Transverse colon (tissue), 4 donors: ENCODE measurements around the gene PCSK6. TPM values are rescaled to one million over a fixed set of nuclear protein-coding genes. Genes with fewer than 3 reads are reported as not detected.

Source experiments
- DNase-seq: peaks from one replicate; pipeline ENCODE4 v3.0.0-alpha.2; 2019
- H3K27ac ChIP-seq, 4 donors: fragments of 200-600 bp; sonication (generic); 2 replicates each; pipeline ENCODE4 v1.5.1; 2016 to 2018; ENCODE audit warnings: inconsistent platforms in 4 of 4
- H3K27me3 ChIP-seq: fragments of 200-600 bp; sonication (generic); 2 replicates; pipeline ENCODE4 v1.5.1; 2017; ENCODE audit warnings: inconsistent platforms
- H3K36me3 ChIP-seq, 4 donors: fragments of 200-600 bp; sonication (generic); 2 replicates each; pipeline ENCODE4 v1.5.1; 2017 to 2019; ENCODE audit warnings: inconsistent platforms in 4 of 4
- H3K4me1 ChIP-seq, 4 donors: fragments of 200-600 bp; sonication (generic); 2 replicates each; pipeline ENCODE4 v1.5.1; 2017 to 2020; ENCODE audit warnings: inconsistent platforms in 4 of 4
- H3K4me3 ChIP-seq, 4 donors: fragments of 200-600 bp; sonication (generic); 1 replicate in 1 of 4; 2 replicates in 3 of 4; pipeline versions ENCODE4 v1.5.1 to v1.6.1; 2017 to 2019; ENCODE audit warnings: inconsistent platforms in 4 of 4
- H3K9me3 ChIP-seq, 2 donors: fragments of 200-600 bp; sonication (generic); 2 replicates each; pipeline ENCODE4 v1.5.1; 2017 to 2019; ENCODE audit warnings: inconsistent platforms in 2 of 2
- EP300 ChIP-seq: sonication (generic); formaldehyde crosslinking; IDR thresholded peaks from one replicate; pipeline ENCODE4 v1.6.1; 2017; ENCODE audit warnings: antibody characterized with exemption, low read depth
- POLR2A ChIP-seq: fragments of 450-650 bp; IDR thresholded peaks from one replicate; pipeline ENCODE4 v1.6.1; 2016; ENCODE audit warnings: antibody characterized with exemption, mild to moderate bottlenecking, moderate library complexity
- POLR2AphosphoS5 ChIP-seq, 3 donors: sonication (generic); formaldehyde crosslinking; IDR thresholded peaks; one replicate each; pipeline ENCODE4 v1.6.1; 2016; ENCODE audit warnings: antibody characterized with exemption in 3 of 3
- WGBS, 2 donors: methylation state at CpG; one replicate each; pipeline ENCODE4 v1.1.5; 2018; ENCODE audit warnings: low coverage in 1 of 2; 5-methylcytosine and 5-hydroxymethylcytosine counted together
- in situ Hi-C, 4 donors: fragments of 200-750 bp; cut with MboI; loops; one replicate each; pipeline versions ENCODE4 v1.15.0 to v1.15.1; 2017; ENCODE audit warnings: low sequenced_read_pairs in 3 of 4, low pct_ligation_motif_present in 1 of 4, low pct_unique_long_range_greater_than_20kb in 1 of 4
- intact Hi-C: fragments of 100-400 bp; cut with DNase I; formaldehyde crosslinking; loops from one replicate; pipeline ENCODE4 v1.15.1; 2023; ENCODE audit warnings: low total_unique reads
- total RNA-seq, 4 donors: library from RNA; depleted of rRNA; stranded (reverse); fragments of >200 nt; gene quantifications; one replicate each; pipeline ENCODE4 v1.1.0, GENCODE V29; 2016
- TF ChIP-seq, protein P1 (sequence below), 5 experiments: fragments of 200-600 bp in 3 of 5; fragments of 450-650 bp in 2 of 5; sonication (generic) in 3 of 5; IDR thresholded peaks; 1 replicate in 2 of 5; 2 replicates in 3 of 5; pipeline ENCODE4 v1.5.1; 2016 to 2017; ENCODE audit warnings: antibody characterized with exemption in 5 of 5, inconsistent platforms in 3 of 5, mild to moderate bottlenecking in 2 of 5, moderate library complexity in 1 of 5

PCSK6 gene
- total RNA-seq, 4 donors from 2014 or later = 20.3 to 119 (median 49.7) TPM

DNA sequence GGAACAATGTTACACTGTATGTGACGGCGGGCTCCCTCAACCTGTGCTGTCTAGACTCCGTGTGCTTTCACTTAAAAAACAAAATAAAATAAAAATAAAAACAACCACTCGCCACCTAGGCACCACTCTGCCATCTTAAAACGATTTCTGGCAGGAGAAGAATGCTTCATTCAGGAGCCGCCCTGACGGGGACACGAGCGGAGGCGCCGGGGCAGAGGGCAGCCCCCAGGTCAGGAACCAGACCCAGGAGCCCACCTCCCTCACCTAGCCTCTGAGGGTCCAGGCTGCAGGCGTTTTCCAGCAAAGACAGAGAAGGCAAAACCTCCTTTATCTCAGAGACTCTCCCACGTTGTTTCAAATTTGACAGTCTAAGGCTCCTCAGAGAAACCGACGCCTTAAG, 109.4 kb downstream of the PCSK6 start:
- Histone ChIP-seq H3K27ac (no peak overlapping the region), H3K4me3 (no peak overlapping the region), H3K27me3 (no peaks in the 10 kb centered on the region), H3K4me1 (no peaks in the 10 kb centered on the region), H3K9me3 (no peaks in the 10 kb centered on the region), H3K36me3 (no peaks in the 10 kb centered on the region)
- in situ Hi-C loops (no loop called here), intact Hi-C loops (no loop called here)
- 90 to 96% methylated on average over 4 to 15 of the region's 15 CpGs for WGBS, 2 donors
- TF ChIP-seq, protein P1, sequence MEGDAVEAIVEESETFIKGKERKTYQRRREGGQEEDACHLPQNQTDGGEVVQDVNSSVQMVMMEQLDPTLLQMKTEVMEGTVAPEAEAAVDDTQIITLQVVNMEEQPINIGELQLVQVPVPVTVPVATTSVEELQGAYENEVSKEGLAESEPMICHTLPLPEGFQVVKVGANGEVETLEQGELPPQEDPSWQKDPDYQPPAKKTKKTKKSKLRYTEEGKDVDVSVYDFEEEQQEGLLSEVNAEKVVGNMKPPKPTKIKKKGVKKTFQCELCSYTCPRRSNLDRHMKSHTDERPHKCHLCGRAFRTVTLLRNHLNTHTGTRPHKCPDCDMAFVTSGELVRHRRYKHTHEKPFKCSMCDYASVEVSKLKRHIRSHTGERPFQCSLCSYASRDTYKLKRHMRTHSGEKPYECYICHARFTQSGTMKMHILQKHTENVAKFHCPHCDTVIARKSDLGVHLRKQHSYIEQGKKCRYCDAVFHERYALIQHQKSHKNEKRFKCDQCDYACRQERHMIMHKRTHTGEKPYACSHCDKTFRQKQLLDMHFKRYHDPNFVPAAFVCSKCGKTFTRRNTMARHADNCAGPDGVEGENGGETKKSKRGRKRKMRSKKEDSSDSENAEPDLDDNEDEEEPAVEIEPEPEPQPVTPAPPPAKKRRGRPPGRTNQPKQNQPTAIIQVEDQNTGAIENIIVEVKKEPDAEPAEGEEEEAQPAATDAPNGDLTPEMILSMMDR (IDR thresholded peaks at IDR 0.05) = no peak
- no peak for TF ChIP-seq EP300
- TF ChIP-seq POLR2A = no peak
- no peak for TF ChIP-seq POLR2AphosphoS5 (IDR thresholded peaks at IDR 0.05)
- no peak for DNase-seq

DNA sequence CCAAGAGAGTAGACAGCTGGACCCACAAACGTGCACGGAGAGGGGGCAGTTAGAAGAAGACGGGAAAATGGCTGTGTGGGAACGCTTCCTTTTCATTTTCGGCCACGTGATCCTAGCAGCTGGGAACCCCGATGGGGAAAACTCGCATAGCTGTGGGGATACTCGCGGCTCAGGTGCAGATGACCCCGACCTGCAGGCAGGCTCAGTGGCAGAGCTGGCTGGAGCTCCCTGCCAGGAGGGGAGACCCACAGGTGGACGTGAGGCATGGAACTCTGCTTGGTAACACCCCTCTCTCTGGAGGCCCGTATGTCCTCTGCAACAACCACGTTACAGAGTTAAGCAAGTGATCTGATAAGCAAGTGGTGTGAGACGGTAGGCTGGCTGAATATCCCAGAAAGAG, 109.9 kb downstream of the PCSK6 start:
- TF ChIP-seq POLR2A = no peak
- TF ChIP-seq, protein P1 (IDR thresholded peaks at IDR 0.05) = no peak
- TF ChIP-seq POLR2AphosphoS5 (IDR thresholded peaks at IDR 0.05) = no peak
- TF ChIP-seq EP300 = no peak
- no peaks in the 10 kb centered on the region for H3K27me3 ChIP-seq
- no peak overlapping the region for H3K27ac ChIP-seq
- WGBS, 2 donors = 80 to 86% methylated on average over 6 to 15 of the region's 15 CpGs
- H3K4me3 ChIP-seq = no peak overlapping the region
- intact Hi-C loops = no loop called here
- in situ Hi-C loops = no loop called here
- no peaks in the 10 kb centered on the region for H3K9me3 ChIP-seq
- no peaks in the 10 kb centered on the region for H3K36me3 ChIP-seq
- no peak for DNase-seq
- H3K4me1 ChIP-seq = no peaks in the 10 kb centered on the region

DNA sequence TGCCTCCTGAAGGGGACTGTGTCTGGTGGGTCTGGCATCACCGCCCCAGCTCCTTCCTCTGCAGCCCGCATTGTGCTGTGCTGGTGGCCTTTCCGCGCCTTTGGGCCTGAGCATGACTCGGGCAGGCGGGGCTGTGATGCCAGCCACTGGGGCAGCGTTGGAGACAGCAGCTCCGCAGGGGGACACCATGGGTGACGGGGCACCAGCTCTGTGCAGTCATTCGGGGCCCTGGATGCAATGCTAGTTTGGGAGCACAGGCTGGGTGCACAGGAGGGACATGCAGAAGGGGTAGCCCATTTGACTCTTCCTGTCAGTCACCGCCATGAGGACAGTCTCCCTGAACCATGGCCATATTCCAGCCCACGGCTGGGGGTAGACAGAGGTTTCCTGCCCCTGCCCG, 110.6 kb downstream of the PCSK6 start:
- in situ Hi-C loops (no loop called here), intact Hi-C loops (no loop called here)
- TF ChIP-seq POLR2AphosphoS5 (IDR thresholded peaks at IDR 0.05) (no peak), EP300 (no peak), POLR2A (no peak)
- TF ChIP-seq, protein P1 (IDR thresholded peaks at IDR 0.05) = no peak
- Histone ChIP-seq H3K4me1 (peaks cover 0 to under 1% (median 0%) of the 10 kb centered on the region in 4 donors), H3K4me3 (no peak overlapping the region), H3K27me3 (no peaks in the 10 kb centered on the region), H3K27ac (no peak overlapping the region), H3K36me3 (no peaks in the 10 kb centered on the region), H3K9me3 (no peaks in the 10 kb centered on the region)
- WGBS, 2 donors = 87% methylated on average over 13 of the region's 13 CpGs; no CpG with 5 or more reads in 1 of the 2 donors
- DNase-seq = no peak

DNA sequence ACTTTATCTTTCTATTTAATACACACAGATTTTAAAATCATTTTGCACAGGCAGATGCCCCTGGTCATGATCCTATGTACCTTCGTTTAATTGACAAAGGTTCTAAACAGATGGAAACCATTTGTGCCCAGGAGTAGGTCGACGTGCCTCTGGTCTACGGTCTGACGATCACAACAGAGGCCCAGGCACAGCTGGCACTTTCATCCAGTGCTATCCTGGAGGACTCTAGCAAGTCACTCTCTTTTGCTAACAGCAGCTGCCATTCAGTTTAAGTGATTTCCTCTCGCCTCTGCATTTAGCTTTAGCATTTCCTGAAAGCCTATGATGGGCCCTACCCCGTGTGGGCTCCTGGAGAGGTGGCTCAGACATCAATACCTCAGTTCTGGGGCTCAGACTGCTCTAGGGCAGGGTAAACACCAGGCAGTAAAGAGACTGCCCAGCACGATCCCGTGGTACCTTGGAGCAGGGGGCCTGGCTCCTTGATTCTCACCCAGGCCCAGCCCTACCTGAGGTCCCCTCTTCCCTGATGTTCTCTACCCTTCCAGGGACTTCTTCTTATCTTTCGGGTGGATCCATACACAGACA, 111.2 kb downstream of the PCSK6 start:
- WGBS, 2 donors = 81 to 89% methylated on average over 5 to 10 of the region's 10 CpGs
- TF ChIP-seq POLR2AphosphoS5 (IDR thresholded peaks at IDR 0.05) (no peak), EP300 (no peak), POLR2A (no peak)
- TF ChIP-seq, protein P1 (IDR thresholded peaks at IDR 0.05) = no peak
- no peak overlapping the region for H3K27ac ChIP-seq
- peaks cover 0 to 5% (median 3%) of the 10 kb centered on the region in 4 donors for H3K4me1 ChIP-seq
- no peak overlapping the region for H3K4me3 ChIP-seq
- in situ Hi-C loops (no loop called here), intact Hi-C loops (no loop called here)
- H3K36me3 ChIP-seq = no peaks in the 10 kb centered on the region
- H3K27me3 ChIP-seq = no peaks in the 10 kb centered on the region
- H3K9me3 ChIP-seq = no peaks in the 10 kb centered on the region
- no peak for DNase-seq
